ENCODE results near the gene AKT1S1. TPM values are rescaled to one million over a fixed set of nuclear protein-coding genes. Genes with fewer than 3 reads are reported as not detected.

AKT1S1 gene
- total and polyA plus RNA-seq, 2 donors (not counting 3 experiments of a cell fraction or from before 2014, with no cell fraction given), result 64.2 to 68.3 TPM

DNA sequence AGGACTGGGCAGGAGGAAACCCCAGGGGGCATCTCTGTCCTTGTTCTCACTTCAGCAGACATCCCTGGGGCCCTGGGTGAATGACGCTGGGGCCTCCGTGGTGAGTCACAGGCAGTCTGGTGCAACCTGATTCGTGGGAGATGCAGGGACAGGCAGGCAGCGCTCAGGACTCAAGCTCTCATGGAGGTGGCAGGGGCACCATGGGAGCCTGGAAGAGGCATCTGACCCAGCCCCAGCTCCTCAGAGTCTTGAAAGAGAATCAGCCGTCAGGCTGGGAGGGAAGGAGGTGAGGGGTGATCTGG is 40.2 kb downstream of the AKT1S1 start:
- Histone ChIP-seq H4K20me1 (replicated peaks; ENCODE audit: control insufficient read depth, extremely low read depth, insufficient read depth, low read length) (no peaks in the 10 kb centered on the region), H3K27ac (ENCODE audit: insufficient read depth, low read depth, low read length) (no peak overlapping the region), H3K9me3 (replicated peaks; ENCODE audit: control insufficient read depth, insufficient read depth, low read length) (no peaks in the 10 kb centered on the region), H3K79me2 (ENCODE audit: control insufficient read depth, insufficient read depth, low read length) (no peaks in the 10 kb centered on the region), H3K4me1 (ENCODE audit: control insufficient read depth, extremely low read depth, insufficient read depth, low read length) (peaks cover 8% of the 10 kb centered on the region), H3K9ac (replicated peaks; ENCODE audit: extremely low read depth, insufficient read depth, low read length) (no peak overlapping the region), H3K9me1 (replicated peaks; ENCODE audit: control insufficient read depth, extremely low read depth, insufficient read depth, low read length) (no peaks in the 10 kb centered on the region), H3K36me3 (ENCODE audit: control insufficient read depth in 2 of 2, extremely low read depth in 1 of 2, insufficient read depth in 2 of 2, low read length in 2 of 2) (peaks cover 6 to 49% of the 10 kb centered on the region in 2 experiments), H3K4me2 (ENCODE audit: insufficient read depth, low read length) (no peak overlapping the region), H3K4me3 (replicated peaks in 1 of 3; ENCODE audit: insufficient read depth in 1 of 3, low read depth in 1 of 3, low read length in 3 of 3) (no peak overlapping the region), H2AFZ (ENCODE audit: low read depth, low read length) (no peak overlapping the region), H3K27me3 (ENCODE audit: control insufficient read depth in 2 of 2, insufficient read depth in 2 of 2, low read length in 2 of 2) (no peaks in the 10 kb centered on the region)
- TF ChIP-seq, protein P1, sequence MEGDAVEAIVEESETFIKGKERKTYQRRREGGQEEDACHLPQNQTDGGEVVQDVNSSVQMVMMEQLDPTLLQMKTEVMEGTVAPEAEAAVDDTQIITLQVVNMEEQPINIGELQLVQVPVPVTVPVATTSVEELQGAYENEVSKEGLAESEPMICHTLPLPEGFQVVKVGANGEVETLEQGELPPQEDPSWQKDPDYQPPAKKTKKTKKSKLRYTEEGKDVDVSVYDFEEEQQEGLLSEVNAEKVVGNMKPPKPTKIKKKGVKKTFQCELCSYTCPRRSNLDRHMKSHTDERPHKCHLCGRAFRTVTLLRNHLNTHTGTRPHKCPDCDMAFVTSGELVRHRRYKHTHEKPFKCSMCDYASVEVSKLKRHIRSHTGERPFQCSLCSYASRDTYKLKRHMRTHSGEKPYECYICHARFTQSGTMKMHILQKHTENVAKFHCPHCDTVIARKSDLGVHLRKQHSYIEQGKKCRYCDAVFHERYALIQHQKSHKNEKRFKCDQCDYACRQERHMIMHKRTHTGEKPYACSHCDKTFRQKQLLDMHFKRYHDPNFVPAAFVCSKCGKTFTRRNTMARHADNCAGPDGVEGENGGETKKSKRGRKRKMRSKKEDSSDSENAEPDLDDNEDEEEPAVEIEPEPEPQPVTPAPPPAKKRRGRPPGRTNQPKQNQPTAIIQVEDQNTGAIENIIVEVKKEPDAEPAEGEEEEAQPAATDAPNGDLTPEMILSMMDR (IDR thresholded peaks at IDR 0.05; ENCODE audit: extremely low read depth in 1 of 2, insufficient read depth in 1 of 2, low read depth in 1 of 2, low read length in 2 of 2), result no peak
- TF ChIP-seq FOS (IDR thresholded peaks at IDR 0.05; ENCODE audit: borderline replicate concordance, insufficient read depth, low read length), result no peak
- TF ChIP-seq EZH2 (IDR thresholded peaks at IDR 0.05; ENCODE audit: borderline replicate concordance, low read depth, low read length, severe bottlenecking), result no peak
- no peak for TF ChIP-seq POLR2A (IDR thresholded peaks at IDR 0.05; ENCODE audit: low read depth, low read length)
- TF ChIP-seq GATA2 (IDR thresholded peaks at IDR 0.05; ENCODE audit: insufficient read depth, insufficient read length, low read depth, low read length), result no peak
- no peak for TF ChIP-seq MYC (IDR thresholded peaks at IDR 0.05; ENCODE audit: low read depth, low read length)
- TF ChIP-seq JUN (IDR thresholded peaks at IDR 0.05; ENCODE audit: borderline replicate concordance, insufficient read depth, insufficient read length, low read depth), result no peak
- TF ChIP-seq POLR2AphosphoS5 (IDR thresholded peaks at IDR 0.05; ENCODE audit: insufficient read depth, low read depth, low read length), result no peak
- TF ChIP-seq, protein P2, sequence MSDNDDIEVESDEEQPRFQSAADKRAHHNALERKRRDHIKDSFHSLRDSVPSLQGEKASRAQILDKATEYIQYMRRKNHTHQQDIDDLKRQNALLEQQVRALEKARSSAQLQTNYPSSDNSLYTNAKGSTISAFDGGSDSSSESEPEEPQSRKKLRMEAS (IDR thresholded peaks at IDR 0.05; ENCODE audit: insufficient read depth, insufficient read length), result no peak
- POLR2A ChIA-PET, result no interaction called here
- dilution Hi-C loops (cut with MboI; ENCODE audit: extremely low pct_ligation_motif_present, low sequenced_read_pairs) (no loop called here), intact Hi-C loops (cut with micrococcal nuclease) (no loop called here)
- no TSS peak for BruUV-seq (replicated peaks)
- FAIRE-seq (no peak), DNase-seq (ENCODE audit: low read depth, low spot score) (no peak)
- CTCF ChIA-PET, result no interaction called here

All from endothelial cell of umbilical vein (primary cell).